ENCODE results near the gene ALKBH2. TPM values are rescaled to one million over a fixed set of nuclear protein-coding genes. Genes with fewer than 3 reads are reported as not detected.

ALKBH2 gene
- polyA plus RNA-seq, 2 donors: 20.1 to 28.5 TPM

DNA sequence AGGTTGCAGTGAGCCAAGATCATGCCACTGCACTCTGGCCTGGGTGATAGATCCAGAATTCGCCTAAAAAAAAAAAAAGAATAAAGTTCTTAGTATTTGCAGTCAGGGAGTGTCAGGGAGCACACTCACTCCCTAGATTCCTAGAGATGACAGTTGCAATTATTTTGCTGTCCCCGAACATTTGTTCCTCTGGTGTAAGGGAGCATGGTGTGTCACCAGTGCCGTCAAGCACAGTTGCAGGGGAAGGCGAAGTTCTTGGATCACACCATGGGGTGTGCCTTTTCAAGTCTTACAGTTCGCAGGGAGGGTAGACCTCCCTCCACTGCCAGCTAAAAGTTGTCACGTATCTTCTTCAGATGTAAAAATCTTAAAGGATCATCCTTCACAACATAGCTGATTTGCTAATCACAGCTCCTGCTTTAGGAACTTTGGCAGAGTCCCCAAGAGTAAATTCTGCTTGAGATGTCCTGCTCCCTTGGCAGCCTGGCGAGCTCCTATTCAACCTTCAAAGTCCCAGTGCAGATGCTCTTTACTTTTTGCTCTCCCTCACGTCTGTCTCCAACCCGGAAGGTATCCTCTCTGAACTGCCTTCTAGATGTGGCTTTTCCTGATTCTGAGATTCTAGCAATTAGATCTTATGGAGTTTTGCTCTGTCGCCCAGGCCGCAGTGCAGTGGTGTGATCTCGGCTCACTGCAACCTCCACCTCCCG, 34.4 kb upstream of the ALKBH2 start:
- Histone ChIP-seq H3K4me1 (ENCODE audit: control insufficient read depth in 2 of 2, insufficient read depth in 2 of 2, low read length in 1 of 2) (peaks cover 3 to 8% of the 10 kb centered on the region in 2 donors), H3K4me3 (ENCODE audit: low read depth in 1 of 2, low read length in 2 of 2) (no peak overlapping the region), H3K9me3 (ENCODE audit: control insufficient read depth in 2 of 2, insufficient read depth in 1 of 2, low read depth in 1 of 2, low read length in 1 of 2) (no peaks in the 10 kb centered on the region), H3K27me3 (ENCODE audit: control insufficient read depth in 1 of 2, insufficient read depth in 2 of 2, low read length in 2 of 2) (no peaks in the 10 kb centered on the region), H3K27ac (ENCODE audit: low read depth in 2 of 2, low read length in 1 of 2) (no peak overlapping the region), H3K36me3 (ENCODE audit: control insufficient read depth in 2 of 2, insufficient read depth in 2 of 2, low read length in 1 of 2) (no peaks in the 10 kb centered on the region)
- WGBS, 2 donors: 85 to 92% methylated on average over 13 of the region's 13 CpGs

DNA sequence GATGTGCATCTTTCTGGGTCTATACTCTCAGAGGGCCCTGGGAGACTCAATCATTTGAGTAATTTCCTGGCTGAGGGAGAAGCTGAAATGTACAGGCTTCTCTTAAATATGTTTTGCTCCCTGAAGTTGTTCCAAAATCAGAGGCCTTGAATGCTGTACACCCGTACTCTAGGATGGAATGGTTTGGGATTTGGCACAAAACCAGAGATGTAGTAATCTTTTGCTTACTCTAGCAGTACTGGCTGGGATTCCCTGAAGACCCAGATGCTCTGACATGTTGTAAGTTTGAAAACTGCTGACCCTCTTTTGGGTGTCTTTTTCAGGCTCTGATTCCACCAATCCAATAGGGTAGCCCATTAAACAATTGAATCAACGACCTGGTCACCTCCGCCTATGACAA, 33.5 kb upstream of the ALKBH2 start:
- H3K4me3 ChIP-seq (ENCODE audit: low read depth in 1 of 2, low read length in 2 of 2): no peak overlapping the region
- no peaks in the 10 kb centered on the region for H3K9me3 ChIP-seq (ENCODE audit: control insufficient read depth in 2 of 2, insufficient read depth in 1 of 2, low read depth in 1 of 2, low read length in 1 of 2)
- no peaks in the 10 kb centered on the region for H3K27me3 ChIP-seq (ENCODE audit: control insufficient read depth in 1 of 2, insufficient read depth in 2 of 2, low read length in 2 of 2)
- WGBS, 2 donors: 70 to 71% methylated on average over 3 of the region's 3 CpGs
- peaks cover 3 to 8% of the 10 kb centered on the region in 2 donors for H3K4me1 ChIP-seq (ENCODE audit: control insufficient read depth in 2 of 2, insufficient read depth in 2 of 2, low read length in 1 of 2)
- H3K27ac ChIP-seq (ENCODE audit: low read depth in 2 of 2, low read length in 1 of 2): peak overlapping the region in 1 of 2 donors; percentile 44
- no peaks in the 10 kb centered on the region for H3K36me3 ChIP-seq (ENCODE audit: control insufficient read depth in 2 of 2, insufficient read depth in 2 of 2, low read length in 1 of 2)

DNA sequence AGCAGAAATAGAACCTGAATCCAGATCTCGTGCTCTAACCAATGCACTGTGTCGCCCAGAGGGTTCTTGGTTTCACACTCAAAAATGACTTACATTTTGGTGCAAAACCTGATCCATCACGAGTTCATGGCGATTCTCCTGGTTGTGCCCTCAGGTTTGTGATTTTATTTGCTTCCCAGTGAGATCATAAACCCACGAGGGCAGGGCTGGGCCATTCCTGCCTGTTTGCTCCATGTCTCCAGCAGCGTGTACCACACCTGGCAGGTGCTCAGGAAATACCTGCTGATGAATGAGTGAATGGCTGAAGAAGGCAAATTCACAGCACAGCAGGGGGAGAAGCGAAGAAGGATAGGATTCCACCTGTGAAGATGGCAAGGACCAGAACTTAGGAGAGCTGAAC, 32.5 kb upstream of the ALKBH2 start:
- H3K9me3 ChIP-seq (ENCODE audit: control insufficient read depth in 2 of 2, insufficient read depth in 1 of 2, low read depth in 1 of 2, low read length in 1 of 2): no peaks in the 10 kb centered on the region
- peaks cover 0 to 3% of the 10 kb centered on the region in 2 donors for H3K4me1 ChIP-seq (ENCODE audit: control insufficient read depth in 2 of 2, insufficient read depth in 2 of 2, low read length in 1 of 2)
- 74 to 75% methylated on average over 7 of the region's 7 CpGs for WGBS, 2 donors
- H3K4me3 ChIP-seq (ENCODE audit: low read depth in 1 of 2, low read length in 2 of 2): no peak overlapping the region
- no peaks in the 10 kb centered on the region for H3K27me3 ChIP-seq (ENCODE audit: control insufficient read depth in 1 of 2, insufficient read depth in 2 of 2, low read length in 2 of 2)
- H3K27ac ChIP-seq (ENCODE audit: low read depth in 2 of 2, low read length in 1 of 2): no peak overlapping the region
- no peaks in the 10 kb centered on the region for H3K36me3 ChIP-seq (ENCODE audit: control insufficient read depth in 2 of 2, insufficient read depth in 2 of 2, low read length in 1 of 2)

- no peaks in the 10 kb centered on the region for H3K36me3 ChIP-seq (ENCODE audit: control insufficient read depth in 2 of 2, insufficient read depth in 2 of 2, low read length in 1 of 2)
- 85 to 88% methylated on average over 12 of the region's 12 CpGs for WGBS, 2 donors
- no peak overlapping the region for H3K4me3 ChIP-seq (ENCODE audit: low read depth in 1 of 2, low read length in 2 of 2)
- no peaks in the 10 kb centered on the region for H3K9me3 ChIP-seq (ENCODE audit: control insufficient read depth in 2 of 2, insufficient read depth in 1 of 2, low read depth in 1 of 2, low read length in 1 of 2)
- H3K27ac ChIP-seq (ENCODE audit: low read depth in 2 of 2, low read length in 1 of 2): no peak overlapping the region
- H3K27me3 ChIP-seq (ENCODE audit: control insufficient read depth in 1 of 2, insufficient read depth in 2 of 2, low read length in 2 of 2): no peaks in the 10 kb centered on the region
- peaks cover 0 to 3% of the 10 kb centered on the region in 2 donors for H3K4me1 ChIP-seq (ENCODE audit: control insufficient read depth in 2 of 2, insufficient read depth in 2 of 2, low read length in 1 of 2)
Measured at GRCh38 chr12:109124878-109125648, 31.8 kb upstream of the ALKBH2 start.

GRCh38 chr12:109121346-109121880, 28.1 kb upstream of the ALKBH2 start:
- Histone ChIP-seq H3K4me3 (ENCODE audit: low read depth in 1 of 2, low read length in 2 of 2) (no peak overlapping the region), H3K4me1 (ENCODE audit: control insufficient read depth in 2 of 2, insufficient read depth in 2 of 2, low read length in 1 of 2) (no peaks in the 10 kb centered on the region), H3K36me3 (ENCODE audit: control insufficient read depth in 2 of 2, insufficient read depth in 2 of 2, low read length in 1 of 2) (no peaks in the 10 kb centered on the region), H3K9me3 (ENCODE audit: control insufficient read depth in 2 of 2, insufficient read depth in 1 of 2, low read depth in 1 of 2, low read length in 1 of 2) (no peaks in the 10 kb centered on the region), H3K27me3 (ENCODE audit: control insufficient read depth in 1 of 2, insufficient read depth in 2 of 2, low read length in 2 of 2) (no peaks in the 10 kb centered on the region), H3K27ac (ENCODE audit: low read depth in 2 of 2, low read length in 1 of 2) (no peak overlapping the region)
- WGBS, 2 donors: 90% methylated on average over 3 of the region's 3 CpGs

DNA sequence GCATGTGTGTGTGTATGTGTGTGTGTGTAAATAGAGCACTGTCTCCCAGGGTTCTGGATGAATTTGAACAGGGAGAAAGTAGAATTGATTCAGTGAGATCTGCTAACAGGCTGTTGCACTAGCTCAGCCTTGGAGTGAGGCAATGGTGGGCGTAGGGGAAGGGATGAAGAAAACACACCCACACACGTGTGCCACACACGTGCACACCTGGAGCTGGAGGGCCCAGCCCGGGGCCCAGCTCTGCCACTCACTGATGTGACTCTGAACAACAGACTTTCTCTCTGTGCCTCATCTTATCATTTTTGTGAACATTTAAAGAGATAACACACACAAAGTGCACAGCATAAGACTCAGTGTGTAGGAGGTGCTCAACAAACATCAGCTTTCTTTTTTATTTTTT, 27.3 kb upstream of the ALKBH2 start:
- Histone ChIP-seq H3K4me1 (ENCODE audit: control insufficient read depth in 2 of 2, insufficient read depth in 2 of 2, low read length in 1 of 2) (peaks cover 0 to 3% of the 10 kb centered on the region in 2 donors), H3K27me3 (ENCODE audit: control insufficient read depth in 1 of 2, insufficient read depth in 2 of 2, low read length in 2 of 2) (no peaks in the 10 kb centered on the region), H3K4me3 (ENCODE audit: low read depth in 1 of 2, low read length in 2 of 2) (no peak overlapping the region), H3K27ac (ENCODE audit: low read depth in 2 of 2, low read length in 1 of 2) (no peak overlapping the region), H3K9me3 (ENCODE audit: control insufficient read depth in 2 of 2, insufficient read depth in 1 of 2, low read depth in 1 of 2, low read length in 1 of 2) (no peaks in the 10 kb centered on the region), H3K36me3 (ENCODE audit: control insufficient read depth in 2 of 2, insufficient read depth in 2 of 2, low read length in 1 of 2) (no peaks in the 10 kb centered on the region)
- WGBS, 2 donors: 67 to 69% methylated on average over 4 of the region's 4 CpGs

DNA sequence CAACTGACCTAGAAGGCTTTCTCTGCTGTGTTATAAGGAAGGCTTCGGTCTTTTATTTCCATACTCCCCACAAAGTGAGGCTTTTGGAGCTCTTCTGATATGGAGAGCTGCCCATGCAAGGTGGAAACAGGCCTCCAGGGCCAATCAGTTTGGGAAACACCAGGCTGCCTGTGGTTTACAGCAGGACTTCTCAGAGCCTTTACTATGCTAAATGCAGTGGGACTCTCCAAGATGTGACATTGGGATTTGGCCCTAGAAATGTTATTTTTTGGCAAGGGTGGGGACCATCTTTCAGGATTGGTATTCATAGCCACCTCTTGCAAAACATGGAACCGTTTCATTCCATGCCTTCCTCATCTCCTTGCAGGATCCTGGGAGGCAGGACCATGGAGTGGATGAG, 26.8 kb upstream of the ALKBH2 start:
- Histone ChIP-seq H3K4me3 (ENCODE audit: low read depth in 1 of 2, low read length in 2 of 2) (no peak overlapping the region), H3K27ac (ENCODE audit: low read depth in 2 of 2, low read length in 1 of 2) (no peak overlapping the region), H3K27me3 (ENCODE audit: control insufficient read depth in 1 of 2, insufficient read depth in 2 of 2, low read length in 2 of 2) (no peaks in the 10 kb centered on the region), H3K36me3 (ENCODE audit: control insufficient read depth in 2 of 2, insufficient read depth in 2 of 2, low read length in 1 of 2) (no peaks in the 10 kb centered on the region), H3K4me1 (ENCODE audit: control insufficient read depth in 2 of 2, insufficient read depth in 2 of 2, low read length in 1 of 2) (peaks cover 0 to 5% of the 10 kb centered on the region in 2 donors), H3K9me3 (ENCODE audit: control insufficient read depth in 2 of 2, insufficient read depth in 1 of 2, low read depth in 1 of 2, low read length in 1 of 2) (no peaks in the 10 kb centered on the region)
- 75 to 82% methylated on average over 2 of the region's 2 CpGs for WGBS, 2 donors

DNA sequence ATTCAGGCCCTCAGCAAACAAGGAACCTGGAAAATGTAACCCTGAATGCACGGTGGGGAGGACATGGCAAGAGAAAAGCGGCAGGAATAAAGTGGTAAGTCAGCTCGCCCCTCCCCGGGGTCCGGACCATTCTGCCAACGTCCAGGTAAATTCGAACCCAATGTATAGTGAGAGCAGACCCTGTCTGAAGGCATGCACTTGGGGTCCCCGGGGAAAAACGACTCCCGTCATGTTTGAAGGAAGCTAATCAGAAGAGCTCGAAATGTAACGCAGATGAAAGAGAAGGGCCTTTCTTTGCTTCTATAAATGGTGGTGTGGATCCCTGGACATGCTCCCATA, 23.3 kb upstream of the ALKBH2 start:
- Histone ChIP-seq H3K4me1 (ENCODE audit: control insufficient read depth in 2 of 2, insufficient read depth in 2 of 2, low read length in 1 of 2) (peaks cover 0 to 5% of the 10 kb centered on the region in 2 donors), H3K27ac (ENCODE audit: low read depth in 2 of 2, low read length in 1 of 2) (peak overlapping the region; percentile 69 to 72)

DNA sequence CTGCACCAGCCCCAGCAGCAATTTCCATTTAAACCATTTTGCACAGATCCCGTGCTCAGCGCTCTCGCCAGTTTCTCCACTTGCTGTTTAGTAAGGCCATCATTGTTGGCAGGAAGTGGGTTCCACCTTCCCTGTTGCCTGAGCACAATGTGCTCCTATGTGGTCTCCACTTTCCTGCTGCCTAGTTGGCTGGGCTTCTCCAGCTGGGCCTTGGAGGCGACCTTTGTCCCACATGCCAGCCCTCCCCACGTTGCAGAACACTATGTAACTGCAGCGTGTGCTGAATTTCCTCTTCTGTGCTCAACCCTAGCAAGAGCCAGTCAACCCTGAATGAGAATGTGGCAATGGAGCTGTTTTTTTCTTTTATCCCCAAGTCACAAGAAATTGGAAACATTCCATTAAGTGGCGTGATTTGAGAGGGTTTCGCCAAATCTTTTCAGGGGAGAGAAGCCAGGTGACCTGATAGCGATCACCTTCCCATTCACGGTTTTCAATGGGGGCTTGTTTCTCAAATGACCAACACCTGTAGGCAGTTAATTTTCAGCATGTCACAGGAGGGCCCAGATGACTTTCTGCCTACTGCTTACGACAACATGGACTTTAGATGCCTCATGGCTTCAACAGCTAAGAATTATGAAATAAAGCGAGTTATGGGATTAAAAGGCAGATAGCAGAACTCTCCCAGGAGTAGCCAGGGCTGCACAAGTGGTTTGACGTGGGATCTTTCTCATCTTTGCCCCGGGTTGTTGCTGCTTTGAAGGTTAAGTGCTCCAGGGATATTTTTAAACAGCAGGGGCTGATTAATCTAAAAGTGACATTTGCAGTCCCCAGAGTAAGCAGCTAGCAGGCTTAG, 22.7 kb upstream of the ALKBH2 start, which contains the start of gene ACACB:
Gene ACACB, plus strand, starts transcription at position 830 of the 853 bp plus-strand sequence. CDS start 22,819 bp downstream, outside the sequence.
- no peaks in the 10 kb centered on the region for H3K27me3 ChIP-seq (ENCODE audit: control insufficient read depth in 1 of 2, insufficient read depth in 2 of 2, low read length in 2 of 2)
- WGBS, 2 donors: 50 to 69% methylated on average over 14 of the region's 14 CpGs
- no peak within 1 kb of the TSS for H3K4me3 ChIP-seq (ENCODE audit: low read depth in 1 of 2, low read length in 2 of 2)
- peak within 1 kb of the TSS; percentile 69 to 72 for H3K27ac ChIP-seq (ENCODE audit: low read depth in 2 of 2, low read length in 1 of 2)
- H3K36me3 ChIP-seq (ENCODE audit: control insufficient read depth in 2 of 2, insufficient read depth in 2 of 2, low read length in 1 of 2): no peaks in the 10 kb centered on the region
- H3K9me3 ChIP-seq (ENCODE audit: control insufficient read depth in 2 of 2, insufficient read depth in 1 of 2, low read depth in 1 of 2, low read length in 1 of 2): no peaks in the 10 kb centered on the region
- H3K4me1 ChIP-seq (ENCODE audit: control insufficient read depth in 2 of 2, insufficient read depth in 2 of 2, low read length in 1 of 2): peaks cover 0 to 5% of the 10 kb centered on the region in 2 donors

More for the DNA sequence above, 23.3 kb upstream of the ALKBH2 start:
- H3K36me3 ChIP-seq (ENCODE audit: control insufficient read depth in 2 of 2, insufficient read depth in 2 of 2, low read length in 1 of 2): no peaks in the 10 kb centered on the region
- no peaks in the 10 kb centered on the region for H3K9me3 ChIP-seq (ENCODE audit: control insufficient read depth in 2 of 2, insufficient read depth in 1 of 2, low read depth in 1 of 2, low read length in 1 of 2)
- no peaks in the 10 kb centered on the region for H3K27me3 ChIP-seq (ENCODE audit: control insufficient read depth in 1 of 2, insufficient read depth in 2 of 2, low read length in 2 of 2)
- H3K4me3 ChIP-seq (ENCODE audit: low read depth in 1 of 2, low read length in 2 of 2): no peak overlapping the region
- 54 to 75% methylated on average over 12 of the region's 12 CpGs for WGBS, 2 donors
